Osteoblast (primary cell): ENCODE data around the gene CEBPB. TPM values are rescaled to one million over a fixed set of nuclear protein-coding genes. Genes with fewer than 3 reads are reported as not detected.

Experiments used
- DNase-seq: peaks from one replicate; pipeline ENCODE4 v3.0.0; 2011; ENCODE audit warnings: low spot score, mixed read lengths; ENCODE audit not compliant: insufficient read length; ENCODE audit errors: missing footprints
- H2AFZ ChIP-seq: 2 replicates; pipeline ENCODE4 v1.6.0; 2011; ENCODE audit warnings: mild to moderate bottlenecking, low read length
- H3K27ac ChIP-seq: 2 replicates; pipeline ENCODE4 v1.5.1; 2011; ENCODE audit warnings: mild to moderate bottlenecking, low read depth, low read length, moderate library complexity
- H3K27me3 ChIP-seq: 2 replicates; pipeline ENCODE4 v1.6.0; 2012; ENCODE audit warnings: mild to moderate bottlenecking, control low read depth, inconsistent platforms, low read length, moderate library complexity; ENCODE audit not compliant: insufficient read depth
- H3K36me3 ChIP-seq: 2 replicates; pipeline ENCODE4 v1.5.1; 2011; ENCODE audit warnings: mild to moderate bottlenecking, low read length, control low read depth, moderate library complexity; ENCODE audit not compliant: insufficient read depth
- H3K4me1 ChIP-seq: 2 replicates; pipeline ENCODE4 v1.5.1; 2011; ENCODE audit warnings: mild to moderate bottlenecking, low read length, control low read depth, moderate library complexity; ENCODE audit not compliant: insufficient read depth
- H3K4me2 ChIP-seq: 2 replicates; pipeline ENCODE4 v1.6.0; 2011; ENCODE audit warnings: mild to moderate bottlenecking, low read length; ENCODE audit not compliant: insufficient read depth
- H3K4me3 ChIP-seq: fragments of 200-600 bp; sonication (generic); 3 replicates; pipeline ENCODE4 v1.5.1; 2012; ENCODE audit warnings: mild to moderate bottlenecking, low read length, inconsistent platforms; ENCODE audit not compliant: insufficient read depth
- H3K79me2 ChIP-seq: 2 replicates; pipeline ENCODE4 v1.6.0; 2012; ENCODE audit warnings: mild to moderate bottlenecking, low read length, control low read depth, inconsistent platforms; ENCODE audit not compliant: insufficient read depth
- H3K9me3 ChIP-seq: 2 replicates; pipeline ENCODE4 v1.5.1; 2011; ENCODE audit warnings: low read depth, low read length, control low read depth
- H4K20me1 ChIP-seq: 2 replicates; pipeline ENCODE4 v1.6.0; 2012; ENCODE audit warnings: mild to moderate bottlenecking, low read length, control low read depth; ENCODE audit not compliant: insufficient read depth
- total RNA-seq: library from RNA; depleted of rRNA; stranded (reverse); fragments of >200 nt; gene quantifications from 2 replicates; pipeline ENCODE4 v1.2.3, GENCODE V29; 2012
- TF ChIP-seq, protein P1 (sequence below): IDR thresholded peaks from 2 replicates; pipeline ENCODE4 v1.5.1; 2011; ENCODE audit warnings: mild to moderate bottlenecking, low read depth, low read length, moderate library complexity; ENCODE audit errors: extremely low read depth

CEBPB gene
- total RNA-seq, 1 donor: 79.3 TPM

- Histone ChIP-seq H4K20me1 (no peaks in the 10 kb centered on the region), H3K27me3 (no peaks in the 10 kb centered on the region), H2AFZ (no peak overlapping the region), H3K4me2 (no peak overlapping the region), H3K9me3 (no peaks in the 10 kb centered on the region), H3K79me2 (no peaks in the 10 kb centered on the region), H3K4me3 (no peak overlapping the region), H3K27ac (no peak overlapping the region), H3K4me1 (peaks cover 2% of the 10 kb centered on the region), H3K36me3 (no peaks in the 10 kb centered on the region)
- peak; percentile 66 for DNase-seq
- TF ChIP-seq, protein P1, sequence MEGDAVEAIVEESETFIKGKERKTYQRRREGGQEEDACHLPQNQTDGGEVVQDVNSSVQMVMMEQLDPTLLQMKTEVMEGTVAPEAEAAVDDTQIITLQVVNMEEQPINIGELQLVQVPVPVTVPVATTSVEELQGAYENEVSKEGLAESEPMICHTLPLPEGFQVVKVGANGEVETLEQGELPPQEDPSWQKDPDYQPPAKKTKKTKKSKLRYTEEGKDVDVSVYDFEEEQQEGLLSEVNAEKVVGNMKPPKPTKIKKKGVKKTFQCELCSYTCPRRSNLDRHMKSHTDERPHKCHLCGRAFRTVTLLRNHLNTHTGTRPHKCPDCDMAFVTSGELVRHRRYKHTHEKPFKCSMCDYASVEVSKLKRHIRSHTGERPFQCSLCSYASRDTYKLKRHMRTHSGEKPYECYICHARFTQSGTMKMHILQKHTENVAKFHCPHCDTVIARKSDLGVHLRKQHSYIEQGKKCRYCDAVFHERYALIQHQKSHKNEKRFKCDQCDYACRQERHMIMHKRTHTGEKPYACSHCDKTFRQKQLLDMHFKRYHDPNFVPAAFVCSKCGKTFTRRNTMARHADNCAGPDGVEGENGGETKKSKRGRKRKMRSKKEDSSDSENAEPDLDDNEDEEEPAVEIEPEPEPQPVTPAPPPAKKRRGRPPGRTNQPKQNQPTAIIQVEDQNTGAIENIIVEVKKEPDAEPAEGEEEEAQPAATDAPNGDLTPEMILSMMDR: no peak
These were observed 47.6 kb downstream of the CEBPB start for GRCh38 chr20:50238081-50238800.

GRCh38 chr20:50240092-50240491, 49.5 kb downstream of the CEBPB start:
- TF ChIP-seq, protein P1: no peak
- H3K4me1 ChIP-seq: peaks cover 5% of the 10 kb centered on the region
- peak; percentile 62 for DNase-seq

GRCh38 chr20:50242178-50242514, 51.5 kb downstream of the CEBPB start:
- no peak overlapping the region for H2AFZ ChIP-seq
- H3K27me3 ChIP-seq: no peaks in the 10 kb centered on the region
- H3K4me2 ChIP-seq: no peak overlapping the region
- no peak for DNase-seq
- H3K9me3 ChIP-seq: no peaks in the 10 kb centered on the region
- H3K4me3 ChIP-seq: no peak overlapping the region
- no peaks in the 10 kb centered on the region for H4K20me1 ChIP-seq
- H3K27ac ChIP-seq: no peak overlapping the region
- H3K36me3 ChIP-seq: no peaks in the 10 kb centered on the region
- peaks cover 8% of the 10 kb centered on the region for H3K4me1 ChIP-seq
- H3K79me2 ChIP-seq: no peaks in the 10 kb centered on the region
- TF ChIP-seq, protein P1: no peak

More at GRCh38 chr20:50240092-50240491, 49.5 kb downstream of the CEBPB start:
- Histone ChIP-seq H2AFZ (no peak overlapping the region), H3K27me3 (no peaks in the 10 kb centered on the region), H3K9me3 (no peaks in the 10 kb centered on the region), H3K79me2 (no peaks in the 10 kb centered on the region), H3K4me3 (no peak overlapping the region), H3K4me2 (no peak overlapping the region), H3K36me3 (no peaks in the 10 kb centered on the region), H3K27ac (no peak overlapping the region), H4K20me1 (no peaks in the 10 kb centered on the region)

Other genes starting within 250 kb of the CEBPB start
- gene SNAI1, start 207.8 kb upstream of the CEBPB start, total RNA-seq: 1.8 and 2.1 TPM in 2 replicates
- gene UBE2V1, start 77.7 kb upstream of the CEBPB start, total RNA-seq: 90.8 and 100 TPM in 2 replicates
- gene PEDS1, start 37.1 kb upstream of the CEBPB start, total RNA-seq: 33.3 and 37.6 TPM in 2 replicates